Stimulated activated CD4-positive, alpha-beta T cell treated with anti-CD3 and anti-CD28 coated beads, Interleukin-2, amount 100 ng/mL, for 24 hours (primary cell): ENCODE results near the gene EYS.
"Not testable (repeated sequence)": the region's sequence is repeated elsewhere in the genome, so short reads cannot be mapped to it uniquely, and the experiment has no call there.

Source experiments
- DNase-seq, 2 donors: peaks; one replicate each; pipeline ENCODE4 v3.0.0-alpha.2; 2020

EYS gene

DNA sequence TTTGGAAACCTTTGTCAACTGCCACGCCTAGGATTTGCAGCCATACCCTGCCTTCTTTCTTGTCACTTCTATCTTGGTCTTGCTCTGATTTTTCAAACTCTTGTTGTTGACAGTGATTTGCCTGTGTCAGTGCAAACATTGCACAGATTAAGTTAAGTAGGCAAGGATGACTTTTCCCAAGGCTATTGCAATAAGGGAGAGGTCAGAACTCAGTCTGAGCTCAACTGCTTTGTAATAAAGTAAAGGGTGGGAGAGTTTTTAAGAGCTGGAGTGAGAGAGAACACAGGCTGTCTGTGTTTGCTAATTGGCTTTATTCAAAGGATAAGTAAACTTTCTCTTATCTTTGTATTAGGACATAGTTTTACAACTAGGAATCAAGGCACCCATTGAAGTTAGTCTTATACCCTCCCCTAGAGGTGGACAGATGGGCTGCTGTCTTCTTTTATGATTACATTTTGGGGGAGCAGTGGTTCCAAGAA, 1622.8 kb downstream of the EYS start:
- DNase-seq: no peak

- no peak for DNase-seq
Measured at GRCh38 chr6:64083261-64083660, 1623.8 kb downstream of the EYS start.

DNA sequence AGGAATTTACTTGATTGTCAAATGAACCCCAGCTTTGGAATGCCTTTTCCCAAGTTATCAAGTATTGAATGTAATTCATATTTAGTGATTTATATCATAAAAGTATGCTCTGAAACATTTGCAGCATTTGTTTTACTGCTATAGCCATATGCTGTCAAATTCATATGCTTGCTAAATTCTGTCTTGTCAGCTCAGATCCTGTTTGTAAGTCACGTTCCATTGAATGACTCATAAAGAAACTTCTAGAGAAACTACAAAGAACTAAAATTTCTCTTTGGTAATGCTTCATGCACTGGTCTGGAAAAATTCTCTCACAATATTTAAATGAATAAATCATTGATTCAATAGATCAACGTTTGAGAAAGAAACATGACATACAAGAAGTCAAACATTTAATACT, 1625.6 kb downstream of the EYS start:
- no peak for DNase-seq

DNA sequence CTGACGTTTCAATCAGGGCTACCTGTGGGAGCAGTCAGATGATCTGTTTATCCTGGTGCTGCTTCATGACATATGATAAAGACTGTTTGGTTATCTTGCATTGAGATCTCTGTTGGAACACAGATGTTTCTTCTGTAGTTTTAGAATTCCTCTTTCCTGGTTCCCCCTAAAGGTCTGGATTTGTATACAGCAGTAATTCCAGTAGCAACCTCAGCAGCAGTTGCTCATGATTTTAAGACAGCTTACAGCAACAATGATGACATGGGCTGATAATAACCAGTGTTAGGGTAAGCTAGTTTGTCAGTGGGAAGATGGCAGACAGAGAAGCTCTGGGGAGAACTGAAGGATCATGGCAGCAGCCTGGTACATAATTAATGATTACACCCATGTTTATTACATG, 1632.0 kb downstream of the EYS start:
- DNase-seq: no peak

DNA sequence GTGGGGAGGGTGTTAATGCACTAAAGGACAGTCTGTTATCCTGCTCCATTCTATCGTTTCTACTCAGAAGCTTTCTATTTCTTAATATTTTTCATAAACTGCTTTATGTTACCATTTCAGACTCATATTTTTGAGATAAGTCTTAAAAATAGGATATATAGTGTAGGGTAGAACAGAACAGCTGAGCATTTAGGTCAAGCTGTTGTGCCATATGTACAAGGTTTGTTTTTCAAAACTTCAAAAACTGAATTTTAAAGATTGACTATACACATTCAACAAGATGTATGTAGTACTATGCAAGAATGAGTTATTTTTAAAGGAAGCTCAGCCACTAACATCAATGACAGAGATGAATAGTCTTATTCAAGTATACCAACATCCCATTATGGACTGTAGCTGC, 1634.3 kb downstream of the EYS start:
- DNase-seq: no peak

GRCh38 chr6:64064919-64065318, 1642.1 kb downstream of the EYS start:
- DNase-seq: no peak

GRCh38 chr6:64062960-64063683, 1643.9 kb downstream of the EYS start:
- DNase-seq: no peak

DNA sequence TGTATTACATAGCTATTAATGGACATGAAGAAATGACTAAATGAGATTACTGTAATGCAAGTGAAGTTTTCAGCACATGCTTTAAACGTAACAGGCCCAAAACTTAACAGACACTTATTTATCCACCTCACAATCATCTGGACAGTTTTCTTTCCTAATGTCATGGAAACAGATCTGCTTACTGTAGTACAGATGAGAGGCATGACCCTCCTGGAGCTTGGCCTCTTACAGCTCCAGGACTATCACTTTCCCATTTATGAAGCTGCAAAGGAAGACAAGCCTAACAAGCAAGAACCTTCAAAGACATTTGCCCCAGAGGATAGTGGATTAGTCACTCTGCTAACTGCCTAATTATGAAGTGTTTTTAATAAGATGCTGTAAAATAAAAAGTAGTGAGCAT, 1652.2 kb downstream of the EYS start:
- no peak for DNase-seq

DNA sequence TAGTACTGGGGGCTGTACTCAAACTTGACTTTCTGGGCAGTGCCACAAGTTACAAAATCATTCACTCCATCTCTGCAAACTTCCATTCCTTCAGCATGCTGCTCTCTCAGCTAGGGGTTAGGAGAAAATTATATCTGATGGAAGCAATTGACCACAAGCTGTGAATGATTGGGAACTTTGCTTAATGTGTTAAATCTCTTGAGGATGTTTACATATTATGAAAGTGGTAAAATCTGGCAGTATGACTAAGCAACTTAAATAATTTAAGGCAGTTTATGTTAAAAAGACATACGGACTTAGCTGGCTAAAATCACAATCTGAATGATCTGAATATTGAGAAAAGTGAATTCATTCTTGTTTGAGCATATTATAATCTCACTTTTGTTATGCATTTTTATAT, 1656.4 kb downstream of the EYS start:
- no peak for DNase-seq

DNA sequence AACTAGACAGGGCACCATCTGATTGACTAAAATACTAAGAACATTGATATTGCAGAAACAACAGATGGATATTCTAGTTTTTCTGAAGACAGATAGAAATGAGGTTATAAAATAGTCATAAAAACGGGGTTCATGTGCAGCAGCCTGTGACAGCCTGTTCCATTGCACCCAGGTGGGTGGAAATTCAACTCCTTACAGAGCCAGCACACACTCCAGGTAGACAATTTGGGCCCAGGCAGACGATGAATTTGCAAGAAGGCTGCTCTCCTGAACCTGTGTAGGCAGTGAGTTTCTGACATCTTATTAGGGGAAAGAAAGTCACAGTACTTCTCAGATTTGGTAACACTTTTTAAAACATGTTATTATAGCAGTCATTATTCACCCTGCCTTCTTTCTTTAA, 1657.3 kb downstream of the EYS start:
- no peak for DNase-seq

DNA sequence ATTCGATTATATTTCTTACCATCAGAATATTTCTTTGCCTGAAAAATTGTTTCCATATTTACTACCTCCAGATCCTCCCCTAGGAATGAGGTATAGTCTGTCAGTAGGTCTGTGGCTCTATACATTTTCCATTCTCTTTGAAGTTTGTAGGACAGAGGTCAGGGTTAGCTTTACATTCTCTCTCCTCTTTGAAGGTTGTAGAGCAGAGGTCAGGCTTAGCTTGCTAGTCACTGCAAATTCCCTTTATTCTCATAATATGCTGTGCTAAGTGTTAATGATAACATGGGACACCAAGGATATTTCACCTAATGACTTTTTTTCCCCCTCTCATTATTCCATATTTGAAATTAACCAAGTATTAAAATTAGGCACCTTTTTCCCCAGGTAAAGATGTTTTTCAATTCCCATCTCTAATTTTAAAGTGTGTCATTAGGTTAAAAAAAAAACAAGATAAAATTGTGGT, 1660.2 kb downstream of the EYS start:
- DNase-seq: no peak

DNA sequence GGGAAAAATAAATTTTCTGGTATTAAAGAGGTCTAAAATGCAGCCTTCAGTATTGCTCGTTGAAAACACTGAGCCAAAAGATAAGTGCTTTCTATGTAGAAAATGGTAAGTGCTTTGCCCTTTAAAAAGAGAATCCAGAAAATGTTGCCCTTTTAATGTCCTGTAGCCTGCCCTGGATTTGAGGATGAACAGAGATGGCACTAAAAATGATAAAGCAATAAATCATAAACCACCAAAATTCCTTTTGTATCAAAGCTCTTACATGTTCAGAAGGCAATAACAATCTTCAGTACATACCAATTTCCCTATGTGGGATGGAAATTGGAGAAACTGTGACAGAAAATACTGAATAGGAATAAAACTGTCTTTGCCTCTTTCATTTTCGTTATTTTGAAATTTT, 1665.7 kb downstream of the EYS start:
- DNase-seq: no peak

GRCh38 chr6:64040113-64040512, 1666.9 kb downstream of the EYS start:
- no peak for DNase-seq

DNA sequence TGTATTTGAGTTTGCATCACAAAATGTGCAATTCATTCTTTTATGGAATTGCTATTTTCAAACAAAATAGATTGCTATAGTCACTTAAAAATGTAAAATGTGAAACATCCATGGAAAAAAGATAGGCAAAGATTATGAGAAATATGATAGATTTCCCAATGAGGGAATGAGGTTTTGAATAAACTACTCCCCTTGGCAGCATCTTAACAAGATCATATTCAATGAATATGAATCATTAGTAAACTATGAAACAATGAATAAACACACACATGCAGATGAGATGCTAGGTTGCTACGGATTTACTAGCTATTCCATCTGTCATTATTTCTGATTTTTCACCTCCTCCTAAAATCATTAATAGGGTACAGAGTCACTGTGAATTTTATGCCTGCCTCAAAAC, 1669.6 kb downstream of the EYS start:
- DNase-seq: no peak

DNA sequence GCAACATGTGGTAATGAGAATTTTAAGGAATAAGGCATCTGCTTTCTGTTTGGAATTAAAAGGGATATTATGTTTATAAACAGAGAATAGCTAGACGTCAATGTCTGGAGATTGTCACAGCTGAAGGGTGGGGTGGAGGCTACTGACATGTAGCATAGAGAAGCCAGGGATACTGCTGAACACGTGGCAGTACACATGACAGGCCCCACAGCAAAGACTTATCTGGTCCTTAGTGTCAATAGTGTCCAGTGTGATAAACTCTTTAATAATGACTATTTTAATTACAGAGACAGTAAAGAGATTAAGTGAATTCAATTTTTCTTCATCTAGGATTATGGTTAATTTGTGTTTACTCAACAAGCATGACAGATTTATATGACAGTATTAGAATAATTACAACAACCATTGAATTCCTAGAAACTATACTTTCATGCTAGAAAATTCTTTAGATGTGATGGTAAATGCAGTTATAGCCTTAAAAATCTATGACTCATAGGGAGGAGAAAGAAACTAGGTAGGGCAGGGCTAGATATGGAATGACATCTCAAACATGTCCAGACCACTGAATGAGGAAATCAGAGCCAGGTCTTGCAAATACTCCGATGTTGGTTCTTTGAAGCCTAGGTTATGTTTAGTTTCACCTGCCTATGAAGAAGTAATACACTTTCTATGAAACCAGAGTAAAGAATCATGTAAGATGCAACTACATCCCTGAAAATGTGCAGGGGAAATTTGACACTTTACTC, 1671.9 kb downstream of the EYS start:
- no peak for DNase-seq

DNA sequence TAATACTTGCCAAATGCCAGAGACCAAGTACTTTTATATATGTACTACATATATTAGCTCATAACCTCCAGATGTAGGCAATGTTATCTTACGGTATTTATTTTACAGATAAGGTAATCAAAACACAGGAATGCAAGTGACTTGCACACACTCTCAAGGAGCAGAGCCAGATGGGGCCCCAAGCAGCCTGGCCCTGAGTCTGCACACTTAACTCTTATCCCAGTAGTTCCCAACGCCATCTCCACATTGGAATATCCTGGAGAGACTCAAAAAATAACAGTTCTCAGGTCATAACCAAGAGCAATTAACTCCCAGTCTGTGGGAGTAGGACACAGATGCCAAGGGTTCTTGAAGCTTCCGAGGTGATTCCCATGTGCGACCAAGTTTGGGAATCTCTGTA, 1672.7 kb downstream of the EYS start:
- no peak for DNase-seq

GRCh38 chr6:64030950-64031618, 1675.9 kb downstream of the EYS start:
- not testable (repeated sequence) for DNase-seq

- no peak for DNase-seq
Measured at GRCh38 chr6:64023693-64024092, 1683.3 kb downstream of the EYS start.

GRCh38 chr6:64014595-64014994, 1692.4 kb downstream of the EYS start:
- DNase-seq: no peak

DNA sequence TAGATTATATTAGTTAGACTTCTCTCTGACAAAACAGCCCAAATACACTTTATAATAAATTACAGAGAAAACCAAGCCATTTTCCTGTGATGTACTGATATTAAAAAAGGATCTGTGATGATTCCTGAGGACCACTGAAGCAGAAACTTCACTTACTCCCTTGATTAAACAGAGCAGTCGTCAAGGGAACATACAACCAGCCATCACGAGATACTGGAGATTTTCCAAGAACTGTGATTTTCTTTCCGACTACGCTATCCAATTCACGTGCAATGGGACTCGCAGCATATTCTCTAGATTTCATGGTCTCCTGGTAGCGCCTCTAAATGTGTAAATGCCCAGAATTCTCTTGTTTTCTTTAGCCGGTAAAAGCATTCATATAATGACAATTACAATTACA, 1694.0 kb downstream of the EYS start:
- no peak for DNase-seq

GRCh38 chr6:64012351-64013001, 1694.5 kb downstream of the EYS start:
- no peak for DNase-seq

DNA sequence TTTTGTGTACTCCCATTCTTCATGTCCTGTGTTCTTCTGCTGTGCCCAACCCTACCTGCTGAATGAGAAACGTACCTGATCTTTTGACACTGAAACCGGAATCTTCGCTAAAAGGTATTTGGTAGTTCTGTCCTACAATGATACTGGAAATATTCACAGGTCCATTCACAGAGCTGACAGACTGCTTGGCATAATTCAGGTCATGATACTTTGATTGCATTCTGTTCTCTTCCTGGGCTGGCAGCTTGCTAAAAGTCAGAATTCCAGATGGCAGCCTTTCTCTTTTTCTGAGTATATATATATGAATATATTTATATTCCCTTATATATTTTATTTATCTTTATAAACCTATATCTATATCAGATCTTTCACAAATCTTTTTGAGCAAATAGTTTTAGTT, 1696.4 kb downstream of the EYS start:
- DNase-seq: no peak

- no peak for DNase-seq
Measured at GRCh38 chr6:64010010-64010409, 1697.0 kb downstream of the EYS start.
